GM12892 (cell line): Measurements from ENCODE around the gene CYP4F2.
"Not testable (repeated sequence)": the region's sequence is repeated elsewhere in the genome, so short reads cannot be mapped to it uniquely, and the experiment has no call there.

Experiments
- DNase-seq: peaks from one replicate; pipeline ENCODE4 v3.0.0; 2011; ENCODE audit not compliant: insufficient read length
- FAIRE-seq: peaks from 2 replicates; lab custom pipeline; 2011; peaks lifted over from hg19 to GRCh38; lab: Jason Lieb, UNC
- POLR2A ChIP-seq: IDR thresholded peaks from 2 replicates; pipeline ENCODE4 v1.6.1; 2011; ENCODE audit warnings: low read depth, low read length, control low read depth
- POLR2AphosphoS5 ChIP-seq: IDR thresholded peaks from 2 replicates; pipeline ENCODE4 v1.6.1; 2011; ENCODE audit warnings: low read depth, low read length, control low read depth
- TAF1 ChIP-seq: IDR thresholded peaks from 2 replicates; pipeline ENCODE4 v1.6.1; 2011; ENCODE audit warnings: low read depth, mild to moderate bottlenecking, control low read depth, low read length, borderline replicate concordance

Gene CYP4F2

GRCh38 chr19:15841875-15842569 is 55.9 kb downstream of the CYP4F2 start:
- FAIRE-seq = no peak
- DNase-seq = no peak
- TF ChIP-seq POLR2A (no peak), TAF1 (no peak), POLR2AphosphoS5 (no peak)

GRCh38 chr19:15840833-15841232 is 57.0 kb downstream of the CYP4F2 start:
- no peak for FAIRE-seq
- TF ChIP-seq POLR2A = no peak
- no peak for TF ChIP-seq TAF1
- no peak for TF ChIP-seq POLR2AphosphoS5
- DNase-seq = no peak

GRCh38 chr19:15839888-15840287 is 58.0 kb downstream of the CYP4F2 start:
- not testable (repeated sequence) for DNase-seq, FAIRE-seq

- FAIRE-seq (no peak), DNase-seq (no peak)
- TF ChIP-seq POLR2AphosphoS5 = no peak
- TF ChIP-seq TAF1 = no peak
Measured at GRCh38 chr19:15838351-15838750, 59.5 kb downstream of the CYP4F2 start.

- TF ChIP-seq TAF1 (no peak), POLR2A (no peak), POLR2AphosphoS5 (no peak)
- DNase-seq = no peak
- FAIRE-seq = no peak
Measured at GRCh38 chr19:15837221-15837731, 60.6 kb downstream of the CYP4F2 start.

- FAIRE-seq (peak; percentile 87), DNase-seq (peak; percentile 82)
- peak; percentile 63; the same call in 1 of the 2 replicates for TF ChIP-seq POLR2AphosphoS5
- peak; percentile 58; the same call in 1 of the 2 replicates for TF ChIP-seq TAF1
- peak; percentile 90 for TF ChIP-seq POLR2A
Measured at GRCh38 chr19:15836330-15837220, 61.3 kb downstream of the CYP4F2 start.

GRCh38 chr19:15835565-15836329 is 62.1 kb downstream of the CYP4F2 start:
- FAIRE-seq = not testable (repeated sequence)

GRCh38 chr19:15834232-15834631 is 63.6 kb downstream of the CYP4F2 start:
- not testable (repeated sequence) for DNase-seq, FAIRE-seq

More at GRCh38 chr19:15835565-15836329, 62.1 kb downstream of the CYP4F2 start:
- DNase-seq = not testable (repeated sequence)

GRCh38 chr19:15831626-15832025 is 66.2 kb downstream of the CYP4F2 start:
- FAIRE-seq (no peak), DNase-seq (no peak)
- TF ChIP-seq TAF1 (no peak), POLR2AphosphoS5 (no peak), POLR2A (no peak)

GRCh38 chr19:15829786-15830185 is 68.1 kb downstream of the CYP4F2 start:
- TF ChIP-seq POLR2A = no peak
- no peak for TF ChIP-seq POLR2AphosphoS5
- no peak for TF ChIP-seq TAF1
- FAIRE-seq (no peak), DNase-seq (no peak)

- no peak for TF ChIP-seq POLR2A
- TF ChIP-seq POLR2AphosphoS5 = no peak
- TF ChIP-seq TAF1 = no peak
- no peak for FAIRE-seq
- DNase-seq = no peak
Measured at GRCh38 chr19:15829306-15829698, 68.6 kb downstream of the CYP4F2 start.

GRCh38 chr19:15828611-15829305 is 69.1 kb downstream of the CYP4F2 start:
- not testable (repeated sequence) for FAIRE-seq, DNase-seq
